ENCODE measurements around the gene GH1. TPM values are rescaled to one million over a fixed set of nuclear protein-coding genes. Genes with fewer than 3 reads are reported as not detected.

The GH1 gene
- total and polyA plus RNA-seq, 9 of the 15 experiments (the other 6 are each of a cell fraction or from before 2014, with no cell fraction given) = not detected

DNA sequence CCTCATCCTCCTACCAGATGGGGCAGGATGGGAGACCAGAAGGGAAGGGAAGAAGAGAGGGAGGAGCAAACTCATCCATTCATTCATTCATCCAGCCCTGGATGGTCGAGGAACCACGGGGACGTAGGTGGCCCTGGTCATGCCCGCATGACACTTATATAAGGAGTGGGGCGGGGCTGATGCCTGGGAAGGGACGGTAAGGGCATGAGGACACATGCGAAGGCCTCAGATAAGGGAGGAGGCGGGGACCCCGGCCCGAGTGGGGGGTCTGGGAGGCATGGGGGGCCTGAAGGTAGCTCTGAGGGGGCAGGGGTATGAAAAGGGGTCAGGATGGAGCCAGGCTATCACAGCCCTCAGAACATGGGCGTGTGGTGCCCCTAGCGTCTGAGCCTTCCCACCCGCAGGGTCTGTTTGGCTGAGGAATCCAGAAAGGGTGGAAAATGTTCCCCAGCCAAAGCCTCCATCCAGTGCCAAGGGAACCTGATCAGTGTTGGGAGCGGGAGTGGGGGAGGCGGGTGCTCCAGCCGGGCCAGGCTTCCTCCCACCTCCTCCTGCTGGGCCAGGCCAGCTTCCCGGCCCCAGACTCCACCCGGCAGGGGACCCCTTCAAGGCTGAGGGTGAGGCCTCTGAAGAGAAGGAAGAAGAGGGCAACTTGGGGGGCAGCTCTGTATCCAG is 31.1 kb upstream of the GH1 start:
- no peak for ATAC-seq
- DNase-seq (ENCODE audit: extremely low read depth in 1 of 4, low spot score in 3 of 4) = no peak
- H3K4me3 ChIP-seq = no peak overlapping the region
- no peaks in the 10 kb centered on the region for H3K9me3 ChIP-seq (replicated peaks; ENCODE audit: control insufficient read depth, insufficient read depth, low read depth, low read length)
- H3K4me1 ChIP-seq (replicated peaks in 1 of 2; ENCODE audit: control insufficient read depth in 2 of 2, insufficient read depth in 2 of 2, low read length in 2 of 2) = peaks cover 3 to 22% of the 10 kb centered on the region in 2 experiments; a peak in 2 of 5 replicates
- ChIA-PET POLR2A (no interaction called here), CTCF (ENCODE audit: low intra/inter-chr PET ratio) (no interaction called here)
- H3K79me2 ChIP-seq (ENCODE audit: control insufficient read depth, insufficient read depth, low read length) = no peaks in the 10 kb centered on the region
- in situ Hi-C loops (cut with MboI) (no loop called here), intact Hi-C loops (cut with micrococcal nuclease) (loop anchor here (5.0 to 10.0 kb wide), 2 partner anchors 43 to 75 kb away; partner anchors contain the start of gene ICAM2)
- H3K4me2 ChIP-seq (ENCODE audit: insufficient read depth, low read length) = no peak overlapping the region
- no TSS peak for BruUV-seq (replicated peaks)
- H3K9ac ChIP-seq (ENCODE audit: insufficient read depth in 1 of 2, low read depth in 2 of 2, low read length in 2 of 2) = no peak overlapping the region
- no peak overlapping the region for H3K27ac ChIP-seq (ENCODE audit: extremely low read depth, low read depth, low read length)
- H3K36me3 ChIP-seq (ENCODE audit: control insufficient read depth, insufficient read depth, low read length) = no peaks in the 10 kb centered on the region
- H3K9me1 ChIP-seq (ENCODE audit: control insufficient read depth, insufficient read depth, low read length) = no peaks in the 10 kb centered on the region
- no peak for FAIRE-seq
- peaks cover 8% of the 10 kb centered on the region; the same call in 1 of the 2 replicates for H4K20me1 ChIP-seq (replicated peaks; ENCODE audit: control insufficient read depth, insufficient read depth, low read length)
- 6% methylated on average over 14 of the region's 18 CpGs for WGBS (ENCODE audit: insufficient coverage, low coverage, missing lambda C conversion rate)
- TF ChIP-seq ID3 (CRISPR knock-in tag; IDR thresholded peaks at IDR 0.05) = no peak
- TF ChIP-seq ID3 (tag; IDR thresholded peaks at IDR 0.05) = no peak
- TF ChIP-seq POLR2G (IDR thresholded peaks at IDR 0.05; ENCODE audit: low read depth, low read length) = peak; percentile 27; the same call in 1 of the 2 replicates
- TF ChIP-seq, protein P1, sequence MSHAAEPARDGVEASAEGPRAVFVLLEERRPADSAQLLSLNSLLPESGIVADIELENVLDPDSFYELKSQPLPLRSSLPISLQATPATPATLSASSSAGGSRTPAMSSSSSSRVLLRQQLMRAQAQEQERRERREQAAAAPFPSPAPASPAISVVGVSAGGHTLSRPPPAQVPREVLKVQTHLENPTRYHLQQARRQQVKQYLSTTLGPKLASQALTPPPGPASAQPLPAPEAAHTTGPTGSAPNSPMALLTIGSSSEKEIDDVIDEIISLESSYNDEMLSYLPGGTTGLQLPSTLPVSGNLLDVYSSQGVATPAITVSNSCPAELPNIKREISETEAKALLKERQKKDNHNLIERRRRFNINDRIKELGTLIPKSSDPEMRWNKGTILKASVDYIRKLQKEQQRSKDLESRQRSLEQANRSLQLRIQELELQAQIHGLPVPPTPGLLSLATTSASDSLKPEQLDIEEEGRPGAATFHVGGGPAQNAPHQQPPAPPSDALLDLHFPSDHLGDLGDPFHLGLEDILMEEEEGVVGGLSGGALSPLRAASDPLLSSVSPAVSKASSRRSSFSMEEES (CRISPR knock-in tag; IDR thresholded peaks at IDR 0.05) = no peak
- TF ChIP-seq IRF2 (CRISPR knock-in tag; IDR thresholded peaks at IDR 0.05) = no peak
- TF ChIP-seq CTCF (IDR thresholded peaks at IDR 0.05 in 2 of 3, conservative IDR thresholded peaks at IDR 0.05 in 1 of 3; ENCODE audit: insufficient read depth in 2 of 3, low read depth in 1 of 3, low read length in 3 of 3) = 0 out of 6 replicates have a peak, but pooled peaks of 1 of the 3 experiments have one; percentile 15
- H3K27me3 ChIP-seq (ENCODE audit: control insufficient read depth in 2 of 2, insufficient read depth in 2 of 2, low read length in 2 of 2) = peaks cover 16 to 55% of the 10 kb centered on the region in 2 experiments; a peak in 4 of 5 replicates
- no peak overlapping the region for H2AFZ ChIP-seq (ENCODE audit: low read depth, low read length)

Data from K562 (cell line).